Jurkat, Clone E6-1 (cell line): ENCODE data around the gene UBE2Z.

Experiments used
- DNase-seq: peaks from one replicate; pipeline ENCODE4 v3.0.0-alpha.2; 2011; ENCODE audit warnings: low read depth, low spot score
- H3K4me3 ChIP-seq: 2 replicates; pipeline ENCODE4 v1.5.1; 2011; ENCODE audit warnings: mild to moderate bottlenecking, low read length, control low read depth, moderate library complexity

The UBE2Z gene

GRCh38 chr17:48894886-48895285, 13.3 kb upstream of the UBE2Z start:
- no peak for DNase-seq
- H3K4me3 ChIP-seq: no peak overlapping the region

GRCh38 chr17:48901241-48901640, 7.0 kb upstream of the UBE2Z start:
- no peak overlapping the region for H3K4me3 ChIP-seq
- no peak for DNase-seq

GRCh38 chr17:48903401-48903800, 4.8 kb upstream of the UBE2Z start:
- no peak for DNase-seq
- H3K4me3 ChIP-seq: no peak overlapping the region

GRCh38 chr17:48904428-48904827, 3.8 kb upstream of the UBE2Z start:
- DNase-seq: no peak
- H3K4me3 ChIP-seq: no peak overlapping the region

- no peak overlapping the region for H3K4me3 ChIP-seq
- DNase-seq: no peak
These were observed 2.2 kb upstream of the UBE2Z start for GRCh38 chr17:48905987-48906515.

- H3K4me3 ChIP-seq: peak overlapping the region; percentile 71
- peak; percentile 24 for DNase-seq
These were observed 527 bp upstream of the UBE2Z start for GRCh38 chr17:48907713-48908046.

- peak overlapping the region; percentile 71 for H3K4me3 ChIP-seq
- DNase-seq: peak; percentile 91
These were observed 717 bp downstream of the UBE2Z start for GRCh38 chr17:48908853-48909394.

GRCh38 chr17:48909783-48910182, 1.6 kb downstream of the UBE2Z start:
- peak overlapping the region; percentile 71; the same call in 1 of the 2 replicates for H3K4me3 ChIP-seq
- no peak for DNase-seq

- no peak for DNase-seq
- H3K4me3 ChIP-seq: no peak overlapping the region
These were observed 2.2 kb downstream of the UBE2Z start for GRCh38 chr17:48910370-48910769.

- no peak overlapping the region for H3K4me3 ChIP-seq
- no peak for DNase-seq
These were observed 4.3 kb downstream of the UBE2Z start for GRCh38 chr17:48912476-48912875.

- no peak for DNase-seq
These were observed 7.5 kb downstream of the UBE2Z start for GRCh38 chr17:48915459-48916282.

GRCh38 chr17:48925251-48925990, 17.2 kb downstream of the UBE2Z start:
- no peak for DNase-seq

More at GRCh38 chr17:48915459-48916282, 7.5 kb downstream of the UBE2Z start:
- no peak overlapping the region for H3K4me3 ChIP-seq

GRCh38 chr17:48925991-48926342, 17.8 kb downstream of the UBE2Z start:
- no peak for DNase-seq
- no peak overlapping the region for H3K4me3 ChIP-seq

More at GRCh38 chr17:48925251-48925990, 17.2 kb downstream of the UBE2Z start:
- H3K4me3 ChIP-seq: no peak overlapping the region

GRCh38 chr17:48927978-48928745, 20.0 kb downstream of the UBE2Z start:
- no peak for DNase-seq
- no peak overlapping the region for H3K4me3 ChIP-seq

- H3K4me3 ChIP-seq: no peak overlapping the region
- no peak for DNase-seq
These were observed 20.9 kb downstream of the UBE2Z start for GRCh38 chr17:48928876-48929811.

- DNase-seq: no peak
These were observed 21.6 kb downstream of the UBE2Z start for GRCh38 chr17:48929812-48930165.

GRCh38 chr17:48930435-48930873, 22.2 kb downstream of the UBE2Z start:
- no peak overlapping the region for H3K4me3 ChIP-seq
- no peak for DNase-seq

More at GRCh38 chr17:48929812-48930165, 21.6 kb downstream of the UBE2Z start:
- no peak overlapping the region for H3K4me3 ChIP-seq

GRCh38 chr17:48933035-48933434, 24.8 kb downstream of the UBE2Z start:
- H3K4me3 ChIP-seq: no peak overlapping the region
- no peak for DNase-seq
